Measurements from ENCODE around the gene TLCD5. TPM values are rescaled to one million over a fixed set of nuclear protein-coding genes. Genes with fewer than 3 reads are reported as not detected.

Gene TLCD5
- total RNA-seq, 1 experiment from 2014 or later: 7.1 TPM

DNA sequence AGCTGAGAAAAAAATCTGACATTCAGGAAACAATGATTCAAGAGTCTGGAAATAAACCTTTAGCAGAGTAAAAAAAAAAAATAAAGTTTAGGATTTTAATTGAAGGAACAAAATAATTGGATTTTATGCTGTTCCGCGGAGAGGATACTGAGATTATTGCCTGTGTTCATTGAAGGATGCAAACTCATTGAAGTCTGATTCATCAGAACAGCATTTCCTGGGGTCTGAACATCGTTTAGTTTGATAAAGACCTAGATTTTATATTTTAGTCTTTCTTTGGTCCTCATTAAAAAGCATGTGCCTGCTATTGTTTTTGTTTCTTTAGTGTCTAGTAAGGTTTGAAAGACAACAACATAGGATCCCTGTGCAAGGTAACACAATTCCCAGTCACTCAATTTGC lies 4.5 kb downstream of the TLCD5 start:
- H3K23ac ChIP-seq (ENCODE audit: insufficient read length, low read depth, low read length): no peak overlapping the region
- H3K27ac Mint-ChIP-seq: no peak overlapping the region; a peak in 1 of 7 replicates
- no peak for DNase-seq
- H3K9ac ChIP-seq (ENCODE audit: extremely low read depth, insufficient read length, low read length): no peak overlapping the region
- H3K4me1 ChIP-seq (ENCODE audit: insufficient read depth, low read length): 0 out of 2 replicates have a peak, but pooled peaks cover 2% of the 10 kb centered on the region
- no peak overlapping the region for H2BK5ac ChIP-seq (ENCODE audit: insufficient read length, low read length)
- no peak for TF ChIP-seq CTCF (conservative IDR thresholded peaks at IDR 0.05)
- H2BK12ac ChIP-seq (ENCODE audit: insufficient read length, low read depth, low read length): no peak overlapping the region
- no peak overlapping the region for H4K8ac ChIP-seq (replicated peaks; ENCODE audit: insufficient read length, low read depth, low read length)
- H3K18ac ChIP-seq (ENCODE audit: insufficient read length, low read depth, low read length): no peak overlapping the region
- no peak overlapping the region for H4K5ac ChIP-seq (ENCODE audit: insufficient read length, low read depth, low read length)
- H3K4me2 ChIP-seq (ENCODE audit: insufficient read depth, insufficient read length, low read length): no peak overlapping the region
- no peak overlapping the region for H2AFZ ChIP-seq (ENCODE audit: low read length)
- H2BK120ac ChIP-seq (ENCODE audit: low read depth, low read length, poor library complexity, severe bottlenecking): no peak overlapping the region
- H3K79me2 ChIP-seq (ENCODE audit: insufficient read depth, low read length): no peaks in the 10 kb centered on the region
- peaks cover 14 to 17% of the 10 kb centered on the region in 2 experiments for H3K4me1 Mint-ChIP-seq
- H3K14ac ChIP-seq (ENCODE audit: insufficient read depth, low read length): no peak overlapping the region
- no CpG with 5 or more reads among the region's 3 CpGs for WGBS (ENCODE audit: extremely low coverage, insufficient read length, low lambda C conversion rate)
- no peak overlapping the region for H3K56ac ChIP-seq (ENCODE audit: insufficient read length, low read depth, low read length)
- no peaks in the 10 kb centered on the region for H4K20me1 ChIP-seq (ENCODE audit: control insufficient read depth, insufficient read depth, insufficient read length)
- H3T11ph ChIP-seq (ENCODE audit: low read length): no peak overlapping the region
- H2AK5ac ChIP-seq (ENCODE audit: insufficient read length, low read length): no peak overlapping the region
- H3K36me3 Mint-ChIP-seq (ENCODE audit: insufficient read depth in 1 of 3, low read depth in 3 of 3): peaks cover 9 to 22% (median 17%) of the 10 kb centered on the region in 3 experiments; a peak in 6 of 7 replicates
- H3K9me3 Mint-ChIP-seq: no peaks in the 10 kb centered on the region
- H3K27me3 ChIP-seq (ENCODE audit: insufficient read depth, low read length): no peaks in the 10 kb centered on the region
- H3K23me2 ChIP-seq (ENCODE audit: insufficient read length, low read depth, low read length, poor library complexity, severe bottlenecking): peaks cover 4% of the 10 kb centered on the region
- no peak overlapping the region for H3K4me3 Mint-ChIP-seq
- H3K4ac ChIP-seq (ENCODE audit: low read depth, low read length): no peak overlapping the region
- H3K27me3 Mint-ChIP-seq (ENCODE audit: low read depth): no peaks in the 10 kb centered on the region
- no peak overlapping the region for H2BK20ac ChIP-seq (ENCODE audit: low read depth, low read length, poor library complexity, severe bottlenecking)
- no peak overlapping the region for H2BK15ac ChIP-seq (ENCODE audit: low read depth, low read length)
- no peaks in the 10 kb centered on the region for H3K79me1 ChIP-seq (ENCODE audit: insufficient read depth, low read depth, low read length, poor library complexity, severe bottlenecking)
- no peak overlapping the region for H3K27ac ChIP-seq (ENCODE audit: insufficient read length, low read depth, low read length)
- H4K91ac ChIP-seq (ENCODE audit: insufficient read length, low read depth, low read length): no peak overlapping the region
- no peaks in the 10 kb centered on the region for H3K9me3 ChIP-seq (ENCODE audit: control insufficient read depth, low read depth, low read length)
